ENCODE measurements around the gene AXIN2.

The AXIN2 gene

DNA sequence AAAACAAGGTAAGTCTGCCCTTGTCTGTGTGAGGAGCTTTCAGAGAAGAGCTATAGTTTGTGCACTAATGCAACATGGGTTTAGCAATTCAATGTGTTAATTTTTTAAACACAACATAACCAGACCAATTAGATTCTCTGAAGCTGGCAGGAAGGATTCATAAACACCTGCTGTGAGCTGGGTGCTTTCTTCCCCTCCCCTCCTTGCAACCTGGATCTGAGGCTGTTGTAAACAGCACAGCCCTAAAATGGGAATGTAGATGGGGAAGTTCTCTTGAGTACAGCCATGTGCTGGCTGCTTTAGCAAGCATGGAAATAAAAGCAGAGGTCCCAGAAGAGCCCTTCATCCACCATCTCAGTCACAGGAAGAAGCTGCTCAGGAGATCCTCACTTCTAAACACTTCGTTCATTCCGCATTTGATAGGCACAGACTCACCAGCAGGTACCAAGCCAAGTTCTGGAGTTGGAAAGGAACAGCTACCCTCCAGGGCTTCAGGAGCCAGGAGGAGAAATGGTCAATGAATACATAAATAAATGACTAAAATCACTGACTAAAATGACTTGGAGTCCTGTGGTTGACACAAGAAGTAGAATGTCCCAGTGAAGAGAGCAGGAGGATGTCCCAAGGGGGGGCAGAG is 21.7 kb downstream of the AXIN2 start:
- no peak overlapping the region for H3K4me3 ChIP-seq (ENCODE audit: insufficient read length, low read depth)
- H3K9ac ChIP-seq (ENCODE audit: insufficient read length, low read depth) = no peak overlapping the region
- no peaks in the 10 kb centered on the region for H3K9me3 ChIP-seq (ENCODE audit: insufficient read depth, low read length)
- peaks cover 9% of the 10 kb centered on the region for H3K4me1 ChIP-seq (ENCODE audit: insufficient read depth, insufficient read length)
- peaks cover 95% of the 10 kb centered on the region for H3K36me3 ChIP-seq (ENCODE audit: insufficient read depth, insufficient read length, low read length)
- no peak for TF ChIP-seq YY1 (IDR thresholded peaks at IDR 0.05; ENCODE audit: insufficient read depth, insufficient read length)
- DNase-seq (ENCODE audit: low read depth, low spot score) = no peak
- no peaks in the 10 kb centered on the region for H3K27me3 ChIP-seq (ENCODE audit: insufficient read depth, insufficient read length)

GRCh38 chr17:65538675-65539529 is 22.5 kb downstream of the AXIN2 start:
- no peak overlapping the region for H3K9ac ChIP-seq (ENCODE audit: insufficient read length, low read depth)
- TF ChIP-seq YY1 (IDR thresholded peaks at IDR 0.05; ENCODE audit: insufficient read depth, insufficient read length) (no peak), SUZ12 (IDR thresholded peaks at IDR 0.05; ENCODE audit: extremely low read depth, insufficient read depth, insufficient read length) (no peak), ZNF274 (IDR thresholded peaks at IDR 0.05; ENCODE audit: low read depth, low read length) (no peak)
- DNase-seq (ENCODE audit: low read depth, low spot score) = no peak
- H3K9me3 ChIP-seq (ENCODE audit: insufficient read depth, low read length) = no peaks in the 10 kb centered on the region
- H3K4me3 ChIP-seq (ENCODE audit: insufficient read length, low read depth) = no peak overlapping the region
- peaks cover 13% of the 10 kb centered on the region for H3K4me1 ChIP-seq (ENCODE audit: insufficient read depth, insufficient read length)
- no peaks in the 10 kb centered on the region for H3K27me3 ChIP-seq (ENCODE audit: insufficient read depth, insufficient read length)
- peaks cover 96% of the 10 kb centered on the region for H3K36me3 ChIP-seq (ENCODE audit: insufficient read depth, insufficient read length, low read length)

DNA sequence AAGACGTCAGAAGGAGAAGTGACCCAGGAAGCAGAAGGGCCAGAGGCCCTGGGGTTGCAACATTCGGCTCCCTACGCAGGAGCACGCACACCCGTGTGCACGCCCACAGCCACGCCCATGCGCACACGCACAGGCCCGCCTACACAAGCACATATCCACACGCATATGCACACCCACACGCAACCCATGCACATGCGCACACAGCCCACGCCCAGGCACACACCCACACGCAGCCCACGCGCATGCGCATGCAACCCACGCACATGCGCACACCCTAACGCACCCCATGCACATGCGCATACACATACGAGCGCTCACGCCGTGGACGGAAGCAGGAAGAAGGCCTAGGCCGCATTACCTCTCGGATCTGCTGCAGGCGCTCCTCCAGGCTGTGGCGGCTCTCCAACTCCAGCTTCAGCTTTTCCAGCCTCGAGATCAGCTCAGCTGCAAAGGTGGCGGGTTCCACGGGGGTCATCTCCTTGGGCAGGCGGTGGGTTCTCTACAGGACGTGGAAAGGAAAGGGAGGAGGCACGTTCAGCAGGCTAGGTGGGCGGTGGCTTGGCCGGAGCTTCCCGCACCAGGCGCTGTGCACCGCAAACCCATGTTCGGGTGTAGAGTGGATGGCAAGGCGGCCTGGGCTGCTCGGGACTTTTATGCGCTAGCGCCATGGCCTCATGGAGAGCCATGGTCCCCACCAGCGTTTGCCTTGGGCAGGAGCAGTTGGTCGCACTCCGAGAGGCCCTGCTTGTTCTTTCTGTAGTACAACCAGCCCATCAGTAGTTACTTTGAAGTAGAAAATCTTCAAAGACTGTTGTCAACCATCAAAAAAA is 23.4 kb downstream of the AXIN2 start:
- DNase-seq (ENCODE audit: low read depth, low spot score) = no peak

DNA sequence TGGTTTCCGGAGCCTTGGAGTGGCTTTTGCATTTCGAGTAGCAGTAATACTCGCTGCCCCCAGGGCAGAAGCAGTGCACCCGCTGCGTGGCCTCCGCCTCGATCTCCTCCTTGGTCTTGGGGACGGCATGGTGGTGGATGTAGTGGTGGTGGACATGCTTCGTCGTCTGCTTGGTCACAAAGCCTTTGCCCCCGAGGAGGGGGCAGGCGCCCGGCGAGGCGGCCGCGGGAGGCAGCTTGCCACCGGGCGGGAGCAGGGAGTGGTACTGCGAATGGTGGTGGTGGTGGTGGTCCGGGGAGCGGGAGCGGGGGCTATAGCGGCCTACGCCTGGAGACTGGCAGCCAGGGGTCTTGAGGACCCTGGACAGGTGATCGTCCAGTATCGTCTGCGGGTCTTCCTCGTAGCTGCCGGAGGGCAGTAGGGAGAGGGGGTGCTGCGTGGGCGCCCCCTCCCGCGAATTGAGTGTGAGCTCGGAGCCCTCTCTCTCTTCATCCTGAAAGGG is 24.1 kb downstream of the AXIN2 start:
- H3K27me3 ChIP-seq (ENCODE audit: insufficient read depth, insufficient read length) = no peaks in the 10 kb centered on the region
- TF ChIP-seq SUZ12 (IDR thresholded peaks at IDR 0.05; ENCODE audit: extremely low read depth, insufficient read depth, insufficient read length) (no peak), ZNF274 (IDR thresholded peaks at IDR 0.05; ENCODE audit: low read depth, low read length) (no peak), YY1 (IDR thresholded peaks at IDR 0.05; ENCODE audit: insufficient read depth, insufficient read length) (no peak)
- H3K4me3 ChIP-seq (ENCODE audit: insufficient read length, low read depth) = no peak overlapping the region
- DNase-seq (ENCODE audit: low read depth, low spot score) = no peak
- peaks cover 96% of the 10 kb centered on the region for H3K36me3 ChIP-seq (ENCODE audit: insufficient read depth, insufficient read length, low read length)
- H3K4me1 ChIP-seq (ENCODE audit: insufficient read depth, insufficient read length) = peaks cover 21% of the 10 kb centered on the region
- no peak overlapping the region for H3K9ac ChIP-seq (ENCODE audit: insufficient read length, low read depth)
- H3K9me3 ChIP-seq (ENCODE audit: insufficient read depth, low read length) = no peaks in the 10 kb centered on the region

More for the DNA sequence above, 23.4 kb downstream of the AXIN2 start:
- Histone ChIP-seq H3K4me3 (ENCODE audit: insufficient read length, low read depth) (no peak overlapping the region), H3K36me3 (ENCODE audit: insufficient read depth, insufficient read length, low read length) (peaks cover 95% of the 10 kb centered on the region), H3K4me1 (ENCODE audit: insufficient read depth, insufficient read length) (peaks cover 14% of the 10 kb centered on the region), H3K9ac (ENCODE audit: insufficient read length, low read depth) (peak overlapping the region; percentile 53), H3K9me3 (ENCODE audit: insufficient read depth, low read length) (no peaks in the 10 kb centered on the region), H3K27me3 (ENCODE audit: insufficient read depth, insufficient read length) (no peaks in the 10 kb centered on the region)
- TF ChIP-seq ZNF274 (IDR thresholded peaks at IDR 0.05; ENCODE audit: low read depth, low read length) (no peak), YY1 (IDR thresholded peaks at IDR 0.05; ENCODE audit: insufficient read depth, insufficient read length) (no peak), SUZ12 (IDR thresholded peaks at IDR 0.05; ENCODE audit: extremely low read depth, insufficient read depth, insufficient read length) (no peak)

DNA sequence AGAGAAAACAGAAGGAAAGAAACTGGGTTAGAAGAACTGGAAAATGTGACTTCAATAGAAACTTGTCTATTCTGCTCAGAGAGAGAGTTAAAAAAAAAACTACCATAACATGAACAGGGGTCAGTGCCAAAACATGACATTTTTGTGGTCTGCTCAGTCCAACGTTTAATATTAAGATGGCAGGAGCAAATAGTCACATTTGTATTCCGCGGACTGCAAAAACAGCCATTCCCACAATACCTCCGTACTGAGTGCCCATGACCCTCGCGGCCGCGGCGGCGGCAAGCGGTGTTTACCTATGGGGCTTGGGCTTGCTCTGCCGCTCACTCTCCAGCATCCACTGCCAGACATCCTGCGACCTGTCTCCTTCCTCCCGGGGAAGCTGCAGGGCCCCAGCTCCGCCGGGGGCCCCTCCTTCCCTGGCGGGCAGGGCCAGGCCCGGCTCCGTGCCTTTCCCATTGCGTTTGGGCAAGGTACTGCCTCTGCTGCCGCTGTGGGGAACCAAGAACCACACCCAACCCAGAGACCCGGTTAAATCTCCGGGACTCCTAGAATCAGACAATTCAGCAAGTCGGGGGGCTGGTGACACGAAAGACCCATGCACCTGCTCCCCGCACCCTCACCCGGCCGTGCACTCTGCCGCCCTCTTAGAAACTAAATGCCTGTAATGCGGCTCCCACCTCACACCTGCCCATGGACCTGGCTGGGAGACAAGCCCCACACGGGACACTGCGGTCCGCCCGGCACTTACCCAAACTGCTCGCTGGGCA is 24.7 kb downstream of the AXIN2 start:
- H3K4me1 ChIP-seq (ENCODE audit: insufficient read depth, insufficient read length) = peaks cover 27% of the 10 kb centered on the region
- no peak for TF ChIP-seq ZNF274 (IDR thresholded peaks at IDR 0.05; ENCODE audit: low read depth, low read length)
- no peak for TF ChIP-seq YY1 (IDR thresholded peaks at IDR 0.05; ENCODE audit: insufficient read depth, insufficient read length)
- no peak for TF ChIP-seq SUZ12 (IDR thresholded peaks at IDR 0.05; ENCODE audit: extremely low read depth, insufficient read depth, insufficient read length)
- H3K4me3 ChIP-seq (ENCODE audit: insufficient read length, low read depth) = no peak overlapping the region
- peaks cover 96% of the 10 kb centered on the region for H3K36me3 ChIP-seq (ENCODE audit: insufficient read depth, insufficient read length, low read length)
- no peak overlapping the region for H3K9ac ChIP-seq (ENCODE audit: insufficient read length, low read depth)
- H3K27me3 ChIP-seq (ENCODE audit: insufficient read depth, insufficient read length) = no peaks in the 10 kb centered on the region
- DNase-seq (ENCODE audit: low read depth, low spot score) = no peak
- H3K9me3 ChIP-seq (ENCODE audit: insufficient read depth, low read length) = no peaks in the 10 kb centered on the region

- Histone ChIP-seq H3K27me3 (ENCODE audit: insufficient read depth, insufficient read length) (no peaks in the 10 kb centered on the region), H3K36me3 (ENCODE audit: insufficient read depth, insufficient read length, low read length) (peaks cover 88% of the 10 kb centered on the region)
- no peak for DNase-seq (ENCODE audit: low read depth, low spot score)
Observed at GRCh38 chr17:65535777-65536572, 25.5 kb downstream of the AXIN2 start.

More at GRCh38 chr17:65535777-65536572, 25.5 kb downstream of the AXIN2 start:
- Histone ChIP-seq H3K4me3 (ENCODE audit: insufficient read length, low read depth) (no peak overlapping the region), H3K4me1 (ENCODE audit: insufficient read depth, insufficient read length) (peaks cover 27% of the 10 kb centered on the region), H3K9me3 (ENCODE audit: insufficient read depth, low read length) (no peaks in the 10 kb centered on the region), H3K9ac (ENCODE audit: insufficient read length, low read depth) (no peak overlapping the region)
- TF ChIP-seq YY1 (IDR thresholded peaks at IDR 0.05; ENCODE audit: insufficient read depth, insufficient read length) (no peak), SUZ12 (IDR thresholded peaks at IDR 0.05; ENCODE audit: extremely low read depth, insufficient read depth, insufficient read length) (no peak), ZNF274 (IDR thresholded peaks at IDR 0.05; ENCODE audit: low read depth, low read length) (no peak)

All from NT2/D1 (cell line).